HEK293 (cell line): ENCODE measurements around the gene PLBD1.

Experiments used
- CTCF ChIA-PET: fragments of 350-600 bp; formaldehyde crosslinking; extraction: SDS; loops from one replicate; lab custom pipeline; 2021; ENCODE audit warnings: antibody characterized with exemption; lab: Yijun Ruan, JAX
- POLR2A ChIA-PET: fragments of 300-600 bp; formaldehyde crosslinking; extraction: SDS; loops from one replicate; lab custom pipeline; 2020; ENCODE audit warnings: antibody characterized with exemption, inconsistent platforms; lab: Yijun Ruan, JAX
- H3K27ac ChIP-seq: fragments of 200-500 bp; sonication (Bioruptor generic); 2 replicates; pipeline ENCODE4 v1.5.1; 2014; ENCODE audit warnings: low read depth, low read length, control low read depth, inconsistent platforms; ENCODE audit errors: extremely low read depth
- H3K36me3 ChIP-seq, 2 experiments: fragments of 200-500 bp in 1 of 2; sonication (Bioruptor generic) in 1 of 2; 1 replicate in 1 of 2; 2 replicates in 1 of 2; pipeline ENCODE4 v1.5.1; 2014 to 2017; ENCODE audit warnings: inconsistent platforms in 2 of 2, low read length in 2 of 2; ENCODE audit not compliant: control insufficient read depth in 2 of 2, insufficient read depth in 1 of 2
- H3K4me1 ChIP-seq: fragments of 200-500 bp; sonication (Bioruptor generic); 2 replicates; pipeline ENCODE4 v1.5.1; 2014; ENCODE audit warnings: mild to moderate bottlenecking, low read length, inconsistent platforms; ENCODE audit not compliant: control insufficient read depth, insufficient read depth
- H3K4me3 ChIP-seq: 2 replicates; pipeline ENCODE4 v1.5.1; 2011; ENCODE audit warnings: low read depth, mild to moderate bottlenecking, control low read depth, low read length, moderate library complexity
- H3K9me3 ChIP-seq: fragments of 200-500 bp; sonication (Bioruptor generic); 2 replicates; pipeline ENCODE4 v1.5.1; 2014; ENCODE audit warnings: low read depth, low read length, inconsistent platforms; ENCODE audit not compliant: control insufficient read depth, insufficient read depth
- PRDM6 ChIP-seq: fragments of 450-650 bp; formaldehyde crosslinking; IDR thresholded peaks from 2 replicates; pipeline ENCODE4 v1.5.1; 2017; ENCODE audit warnings: missing biosample characterization, missing genetic modification characterization
- ZBTB26 ChIP-seq: fragments of 450-650 bp; formaldehyde crosslinking; optimal IDR thresholded peaks from 2 replicates; pipeline ENCODE3; 2016; ENCODE audit warnings: missing biosample characterization, mild to moderate bottlenecking, missing genetic modification characterization
- ZBTB8A ChIP-seq: fragments of 450-650 bp; formaldehyde crosslinking; IDR thresholded peaks from 2 replicates; pipeline ENCODE4 v1.5.1; 2016; ENCODE audit warnings: missing biosample characterization, missing genetic modification characterization
- ZNF155 ChIP-seq: fragments of 450-650 bp; formaldehyde crosslinking; IDR thresholded peaks from 2 replicates; pipeline ENCODE4 v1.5.1; 2016; ENCODE audit warnings: missing biosample characterization, missing genetic modification characterization
- ZNF19 ChIP-seq: fragments of 450-650 bp; formaldehyde crosslinking; IDR thresholded peaks from 2 replicates; pipeline ENCODE4; 2016; ENCODE audit warnings: missing biosample characterization, missing genetic modification characterization, low read depth
- ZNF221 ChIP-seq: fragments of 450-650 bp; formaldehyde crosslinking; IDR thresholded peaks from 2 replicates; pipeline ENCODE4 v1.5.1; 2017; ENCODE audit warnings: missing biosample characterization, missing genetic modification characterization, borderline replicate concordance
- ZNF404 ChIP-seq: fragments of 450-650 bp; formaldehyde crosslinking; IDR thresholded peaks from 2 replicates; pipeline ENCODE4 v1.5.1; 2017; ENCODE audit warnings: missing biosample characterization, missing genetic modification characterization
- ZNF473 ChIP-seq: fragments of 450-650 bp; formaldehyde crosslinking; IDR thresholded peaks from 2 replicates; pipeline ENCODE4 v1.5.1; 2017; ENCODE audit warnings: missing biosample characterization, missing genetic modification characterization
- ZNF48 ChIP-seq: fragments of 450-650 bp; formaldehyde crosslinking; IDR thresholded peaks from 2 replicates; pipeline ENCODE4 v1.5.1; 2016; ENCODE audit warnings: missing biosample characterization, missing genetic modification characterization
- ZNF610 ChIP-seq: fragments of 450-650 bp; formaldehyde crosslinking; IDR thresholded peaks from 2 replicates; pipeline ENCODE4 v1.5.1; 2016; ENCODE audit warnings: missing biosample characterization, missing genetic modification characterization, borderline replicate concordance
- ZNF626 ChIP-seq: fragments of 450-650 bp; sonication (Bioruptor Pico); formaldehyde crosslinking; IDR thresholded peaks from 2 replicates; pipeline ENCODE4 v1.5.1; 2018; ENCODE audit warnings: missing biosample characterization, missing genetic modification characterization, inconsistent platforms
- ZNF791 ChIP-seq: fragments of 450-650 bp; formaldehyde crosslinking; IDR thresholded peaks from 2 replicates; pipeline ENCODE4 v1.5.1; 2016; ENCODE audit warnings: missing biosample characterization, missing genetic modification characterization
- ZNF843 ChIP-seq: fragments of 450-650 bp; formaldehyde crosslinking; IDR thresholded peaks from 2 replicates; pipeline ENCODE4 v1.5.1; 2016; ENCODE audit warnings: missing biosample characterization, missing genetic modification characterization
- TF ChIP-seq, protein P1 (sequence below): fragments of 450-650 bp; formaldehyde crosslinking; IDR thresholded peaks from 2 replicates; pipeline ENCODE4 v1.5.1; 2016; ENCODE audit warnings: missing biosample characterization, missing genetic modification characterization, borderline replicate concordance

Gene PLBD1

GRCh38 chr12:14495326-14495725, 72.4 kb downstream of the PLBD1 start:
- no peak for TF ChIP-seq ZNF626
- Histone ChIP-seq H3K27ac (no peak overlapping the region), H3K36me3 (peaks cover 20 to 78% of the 10 kb centered on the region in 2 experiments), H3K4me3 (no peak overlapping the region), H3K9me3 (no peaks in the 10 kb centered on the region; the same call in 1 of the 2 replicates), H3K4me1 (no peaks in the 10 kb centered on the region)
- ChIA-PET CTCF (no interaction called here), POLR2A (interaction anchor here (0.7 kb wide), 1 partner anchor 909 kb away, joined by 4 read pairs; no protein-coding TSS in a partner anchor)

GRCh38 chr12:14482886-14483285, 84.8 kb downstream of the PLBD1 start:
- Histone ChIP-seq H3K36me3 (peaks cover 15 to 81% of the 10 kb centered on the region in 2 experiments; a peak in 2 of 3 replicates), H3K4me3 (no peak overlapping the region), H3K4me1 (no peaks in the 10 kb centered on the region), H3K9me3 (no peaks in the 10 kb centered on the region), H3K27ac (no peak overlapping the region)
- no peak for TF ChIP-seq ZNF843
- TF ChIP-seq ZNF791: no peak
- CTCF ChIA-PET: no interaction called here
- POLR2A ChIA-PET: no interaction called here

GRCh38 chr12:14482361-14482760, 85.3 kb downstream of the PLBD1 start:
- TF ChIP-seq, protein P1, sequence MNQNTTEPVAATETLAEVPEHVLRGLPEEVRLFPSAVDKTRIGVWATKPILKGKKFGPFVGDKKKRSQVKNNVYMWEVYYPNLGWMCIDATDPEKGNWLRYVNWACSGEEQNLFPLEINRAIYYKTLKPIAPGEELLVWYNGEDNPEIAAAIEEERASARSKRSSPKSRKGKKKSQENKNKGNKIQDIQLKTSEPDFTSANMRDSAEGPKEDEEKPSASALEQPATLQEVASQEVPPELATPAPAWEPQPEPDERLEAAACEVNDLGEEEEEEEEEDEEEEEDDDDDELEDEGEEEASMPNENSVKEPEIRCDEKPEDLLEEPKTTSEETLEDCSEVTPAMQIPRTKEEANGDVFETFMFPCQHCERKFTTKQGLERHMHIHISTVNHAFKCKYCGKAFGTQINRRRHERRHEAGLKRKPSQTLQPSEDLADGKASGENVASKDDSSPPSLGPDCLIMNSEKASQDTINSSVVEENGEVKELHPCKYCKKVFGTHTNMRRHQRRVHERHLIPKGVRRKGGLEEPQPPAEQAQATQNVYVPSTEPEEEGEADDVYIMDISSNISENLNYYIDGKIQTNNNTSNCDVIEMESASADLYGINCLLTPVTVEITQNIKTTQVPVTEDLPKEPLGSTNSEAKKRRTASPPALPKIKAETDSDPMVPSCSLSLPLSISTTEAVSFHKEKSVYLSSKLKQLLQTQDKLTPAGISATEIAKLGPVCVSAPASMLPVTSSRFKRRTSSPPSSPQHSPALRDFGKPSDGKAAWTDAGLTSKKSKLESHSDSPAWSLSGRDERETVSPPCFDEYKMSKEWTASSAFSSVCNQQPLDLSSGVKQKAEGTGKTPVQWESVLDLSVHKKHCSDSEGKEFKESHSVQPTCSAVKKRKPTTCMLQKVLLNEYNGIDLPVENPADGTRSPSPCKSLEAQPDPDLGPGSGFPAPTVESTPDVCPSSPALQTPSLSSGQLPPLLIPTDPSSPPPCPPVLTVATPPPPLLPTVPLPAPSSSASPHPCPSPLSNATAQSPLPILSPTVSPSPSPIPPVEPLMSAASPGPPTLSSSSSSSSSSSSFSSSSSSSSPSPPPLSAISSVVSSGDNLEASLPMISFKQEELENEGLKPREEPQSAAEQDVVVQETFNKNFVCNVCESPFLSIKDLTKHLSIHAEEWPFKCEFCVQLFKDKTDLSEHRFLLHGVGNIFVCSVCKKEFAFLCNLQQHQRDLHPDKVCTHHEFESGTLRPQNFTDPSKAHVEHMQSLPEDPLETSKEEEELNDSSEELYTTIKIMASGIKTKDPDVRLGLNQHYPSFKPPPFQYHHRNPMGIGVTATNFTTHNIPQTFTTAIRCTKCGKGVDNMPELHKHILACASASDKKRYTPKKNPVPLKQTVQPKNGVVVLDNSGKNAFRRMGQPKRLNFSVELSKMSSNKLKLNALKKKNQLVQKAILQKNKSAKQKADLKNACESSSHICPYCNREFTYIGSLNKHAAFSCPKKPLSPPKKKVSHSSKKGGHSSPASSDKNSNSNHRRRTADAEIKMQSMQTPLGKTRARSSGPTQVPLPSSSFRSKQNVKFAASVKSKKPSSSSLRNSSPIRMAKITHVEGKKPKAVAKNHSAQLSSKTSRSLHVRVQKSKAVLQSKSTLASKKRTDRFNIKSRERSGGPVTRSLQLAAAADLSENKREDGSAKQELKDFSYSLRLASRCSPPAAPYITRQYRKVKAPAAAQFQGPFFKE (tag by site-specific recombination): no peak
- TF ChIP-seq ZNF19 (tag by site-specific recombination) (no peak), ZNF404 (no peak), ZNF155 (no peak), PRDM6 (tag by site-specific recombination) (no peak), ZBTB8A (tag by site-specific recombination) (no peak), ZNF221 (tag by site-specific recombination) (no peak), ZNF610 (no peak), ZNF473 (no peak), ZNF48 (tag by site-specific recombination) (no peak), ZBTB26 (tag by site-specific recombination) (no peak)
- H3K9me3 ChIP-seq: no peaks in the 10 kb centered on the region
- ChIA-PET CTCF (no interaction called here), POLR2A (no interaction called here)
- no peak overlapping the region for H3K27ac ChIP-seq
- no peaks in the 10 kb centered on the region for H3K4me1 ChIP-seq
- no peak overlapping the region for H3K4me3 ChIP-seq
- peaks cover 15 to 79% of the 10 kb centered on the region in 2 experiments; a peak in 2 of 3 replicates for H3K36me3 ChIP-seq
